Measurements from ENCODE around the gene NUDCD3.

Gene NUDCD3

DNA sequence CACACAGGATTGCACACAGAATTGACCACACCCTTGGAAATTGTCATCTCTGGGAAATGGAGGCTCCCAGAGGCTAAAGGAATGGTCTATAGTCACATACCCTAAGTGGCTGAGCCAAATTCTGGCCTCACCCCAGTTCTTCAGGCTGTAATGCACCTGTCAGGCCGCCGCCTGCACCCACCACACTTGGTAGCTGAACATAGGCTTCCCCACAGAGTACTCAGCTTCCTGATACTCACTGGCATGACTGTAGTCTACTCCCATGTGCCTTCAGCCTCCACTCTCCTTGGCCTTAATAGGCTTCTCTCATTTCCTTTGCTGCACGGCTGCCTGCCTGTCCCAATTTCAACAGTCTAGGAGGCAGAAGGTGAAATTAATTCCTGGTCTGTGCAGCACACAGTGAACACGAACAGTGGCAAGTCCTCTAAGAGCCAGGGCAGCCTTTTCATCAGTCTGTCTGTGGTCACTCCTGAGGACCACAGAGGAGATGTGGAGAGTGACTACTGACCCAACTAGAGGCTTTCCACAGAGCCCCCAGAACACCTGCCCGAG is 42.5 kb downstream of the NUDCD3 start:
- no peak for DNase-seq
- H3K27me3 ChIP-seq (replicated peaks), result no peaks in the 10 kb centered on the region
- H3K4me3 ChIP-seq (ENCODE audit: low read depth, low read length), result no peak overlapping the region
- no peak overlapping the region for H3K27ac ChIP-seq
- in situ Hi-C loops (cut with HindIII; ENCODE audit: low pct_ligation_motif_present, low sequenced_read_pairs), result no loop called here
- no peaks in the 10 kb centered on the region for H3K36me3 ChIP-seq (replicated peaks)
- TF ChIP-seq, protein P1, sequence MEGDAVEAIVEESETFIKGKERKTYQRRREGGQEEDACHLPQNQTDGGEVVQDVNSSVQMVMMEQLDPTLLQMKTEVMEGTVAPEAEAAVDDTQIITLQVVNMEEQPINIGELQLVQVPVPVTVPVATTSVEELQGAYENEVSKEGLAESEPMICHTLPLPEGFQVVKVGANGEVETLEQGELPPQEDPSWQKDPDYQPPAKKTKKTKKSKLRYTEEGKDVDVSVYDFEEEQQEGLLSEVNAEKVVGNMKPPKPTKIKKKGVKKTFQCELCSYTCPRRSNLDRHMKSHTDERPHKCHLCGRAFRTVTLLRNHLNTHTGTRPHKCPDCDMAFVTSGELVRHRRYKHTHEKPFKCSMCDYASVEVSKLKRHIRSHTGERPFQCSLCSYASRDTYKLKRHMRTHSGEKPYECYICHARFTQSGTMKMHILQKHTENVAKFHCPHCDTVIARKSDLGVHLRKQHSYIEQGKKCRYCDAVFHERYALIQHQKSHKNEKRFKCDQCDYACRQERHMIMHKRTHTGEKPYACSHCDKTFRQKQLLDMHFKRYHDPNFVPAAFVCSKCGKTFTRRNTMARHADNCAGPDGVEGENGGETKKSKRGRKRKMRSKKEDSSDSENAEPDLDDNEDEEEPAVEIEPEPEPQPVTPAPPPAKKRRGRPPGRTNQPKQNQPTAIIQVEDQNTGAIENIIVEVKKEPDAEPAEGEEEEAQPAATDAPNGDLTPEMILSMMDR (IDR thresholded peaks at IDR 0.05; ENCODE audit: low read depth, low read length, missing control alignments), result no peak

DNA sequence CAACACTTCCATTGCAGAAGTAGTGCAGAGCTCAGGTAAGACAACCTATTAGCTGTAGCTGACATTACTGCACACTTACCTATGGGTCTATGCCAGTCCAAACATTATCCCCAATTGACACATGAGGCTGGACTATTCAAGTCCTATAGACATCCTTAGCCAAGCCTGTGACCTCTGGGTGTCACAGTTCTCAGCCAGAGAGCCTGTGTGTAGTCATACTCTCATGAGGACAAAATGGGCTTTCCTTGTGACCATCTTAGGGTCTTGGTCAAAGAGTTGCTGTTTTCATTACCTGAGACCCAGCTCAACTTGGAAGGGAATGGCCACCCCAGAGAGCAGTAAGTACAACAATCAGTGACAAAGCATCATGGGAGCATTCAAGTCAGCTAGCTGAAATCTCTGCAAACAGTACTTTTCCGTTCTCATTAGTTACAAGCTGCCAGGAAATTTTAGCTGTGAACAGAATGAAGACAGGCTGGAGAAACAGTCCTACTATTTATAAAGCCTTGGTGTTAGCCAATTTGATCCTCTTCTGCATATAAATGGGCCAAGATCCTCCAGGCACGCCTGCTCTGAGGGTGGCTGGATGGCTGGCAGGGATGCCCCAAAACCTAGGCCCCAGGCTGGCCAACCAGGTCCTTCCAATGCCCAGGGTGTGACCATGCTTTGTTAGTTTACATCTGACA is 44.3 kb downstream of the NUDCD3 start:
- Histone ChIP-seq H3K36me3 (replicated peaks) (no peaks in the 10 kb centered on the region), H3K4me3 (ENCODE audit: low read depth, low read length) (no peak overlapping the region), H3K27me3 (replicated peaks) (no peaks in the 10 kb centered on the region), H3K27ac (no peak overlapping the region)
- TF ChIP-seq, protein P1 (IDR thresholded peaks at IDR 0.05; ENCODE audit: low read depth, low read length, missing control alignments), result no peak
- in situ Hi-C loops (cut with HindIII; ENCODE audit: low pct_ligation_motif_present, low sequenced_read_pairs), result no loop called here
- no peak for DNase-seq

GRCh38 chr7:44441079-44441478 is 49.4 kb downstream of the NUDCD3 start:
- Histone ChIP-seq H3K36me3 (replicated peaks) (no peaks in the 10 kb centered on the region), H3K27me3 (replicated peaks) (no peaks in the 10 kb centered on the region), H3K4me3 (ENCODE audit: low read depth, low read length) (no peak overlapping the region), H3K27ac (no peak overlapping the region)
- in situ Hi-C loops (cut with HindIII; ENCODE audit: low pct_ligation_motif_present, low sequenced_read_pairs), result no loop called here
- DNase-seq, result no peak
- TF ChIP-seq, protein P1 (IDR thresholded peaks at IDR 0.05; ENCODE audit: low read depth, low read length, missing control alignments), result no peak

DNA sequence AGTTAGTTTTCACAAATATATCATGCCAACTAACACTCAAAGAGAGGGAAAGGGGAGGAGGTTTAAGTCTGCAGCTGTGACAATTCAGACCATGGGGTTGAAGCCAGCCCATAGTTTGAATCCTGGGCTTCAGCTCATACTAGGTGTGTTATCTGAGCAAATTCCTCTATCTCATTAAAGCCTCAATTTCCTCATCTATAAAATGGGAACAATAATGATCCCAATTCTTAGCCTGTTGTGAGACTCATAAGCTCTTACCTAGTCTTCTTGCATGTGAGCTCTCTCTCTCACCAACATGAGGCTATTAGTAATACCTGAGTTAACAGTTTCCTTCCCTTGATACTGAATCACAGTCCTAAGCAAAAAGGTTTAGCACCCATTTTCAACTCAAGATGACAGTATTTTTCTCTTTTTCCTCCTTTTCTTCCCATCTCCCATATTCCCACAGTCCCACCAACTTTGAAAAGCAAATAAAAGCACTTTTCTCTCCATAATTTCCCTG is 49.8 kb downstream of the NUDCD3 start:
- in situ Hi-C loops (cut with HindIII; ENCODE audit: low pct_ligation_motif_present, low sequenced_read_pairs), result no loop called here
- H3K27ac ChIP-seq, result no peak overlapping the region

DNA sequence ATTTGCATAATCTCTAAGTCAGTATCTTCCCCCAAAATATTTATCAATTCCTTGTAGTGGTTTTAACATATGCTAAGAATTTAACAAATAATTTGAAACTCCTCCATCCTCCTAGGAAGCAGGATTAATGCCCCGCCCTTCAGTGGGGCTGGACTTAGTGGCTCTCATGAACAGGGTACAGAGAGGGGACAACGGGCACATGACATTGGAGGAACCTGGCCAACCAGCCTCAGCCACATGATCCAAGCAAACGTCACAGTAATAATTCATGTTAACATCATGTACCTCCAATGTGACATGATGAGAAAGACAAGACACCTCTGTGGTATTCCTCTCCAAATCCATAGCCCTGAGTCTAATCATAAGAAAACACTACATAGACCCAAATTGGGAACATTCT is 50.5 kb downstream of the NUDCD3 start:
- TF ChIP-seq, protein P1 (IDR thresholded peaks at IDR 0.05; ENCODE audit: low read depth, low read length, missing control alignments), result no peak
- DNase-seq, result no peak
- no peak overlapping the region for H3K27ac ChIP-seq
- no peak overlapping the region for H3K4me3 ChIP-seq (ENCODE audit: low read depth, low read length)
- in situ Hi-C loops (cut with HindIII; ENCODE audit: low pct_ligation_motif_present, low sequenced_read_pairs), result no loop called here
- no peaks in the 10 kb centered on the region for H3K36me3 ChIP-seq (replicated peaks)
- no peaks in the 10 kb centered on the region for H3K27me3 ChIP-seq (replicated peaks)

More for the DNA sequence above, 49.8 kb downstream of the NUDCD3 start:
- DNase-seq, result no peak
- H3K27me3 ChIP-seq (replicated peaks), result no peaks in the 10 kb centered on the region
- no peaks in the 10 kb centered on the region for H3K36me3 ChIP-seq (replicated peaks)
- H3K4me3 ChIP-seq (ENCODE audit: low read depth, low read length), result no peak overlapping the region
- TF ChIP-seq, protein P1 (IDR thresholded peaks at IDR 0.05; ENCODE audit: low read depth, low read length, missing control alignments), result no peak
